ENCODE measurements around the gene UBE2E1.

GRCh38 chr3:23832523-23832922, 26.8 kb downstream of the UBE2E1 start:
- TF ChIP-seq EZH2 (IDR thresholded peaks at IDR 0.05; ENCODE audit: insufficient read depth, poor library complexity, severe bottlenecking), result no peak
- no peak for TF ChIP-seq EZH2phosphoT487 (IDR thresholded peaks at IDR 0.05; ENCODE audit: insufficient read depth, low read depth)

All from GM23248 (cell line).